HG03521 (cell line): Measurements from ENCODE around the gene COMMD2.

ENCODE experiments used
- ATAC-seq: cut with Tn5 transposase; IDR thresholded peaks from one replicate; pipeline ENCODE4 v1.9.1; 2021; ENCODE audit warnings: mild to moderate bottlenecking, moderate library complexity; ENCODE audit not compliant: unreplicated experiment

The COMMD2 gene

DNA sequence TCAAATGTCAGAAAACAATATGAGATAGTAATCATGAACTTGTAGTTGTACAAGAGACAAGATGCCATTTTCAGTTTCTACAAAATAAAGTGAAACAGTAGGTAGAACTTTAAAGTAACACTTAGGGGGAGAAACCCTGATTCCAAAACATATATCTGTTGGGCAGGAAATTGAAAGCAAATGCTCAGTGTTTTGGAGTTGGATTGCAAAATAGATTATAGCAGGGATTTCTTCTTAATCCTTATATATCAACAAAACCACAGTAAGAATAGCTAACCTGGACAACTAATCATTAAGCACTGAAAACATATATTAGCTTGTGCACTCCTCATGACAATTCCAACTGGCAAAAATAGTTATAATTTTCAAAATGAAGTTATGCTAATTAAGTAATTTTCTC lies 46.9 kb downstream of the COMMD2 start:
- ATAC-seq = no peak

- ATAC-seq = no peak
Observed at GRCh38 chr3:149703466-149703865, 48.8 kb downstream of the COMMD2 start.

DNA sequence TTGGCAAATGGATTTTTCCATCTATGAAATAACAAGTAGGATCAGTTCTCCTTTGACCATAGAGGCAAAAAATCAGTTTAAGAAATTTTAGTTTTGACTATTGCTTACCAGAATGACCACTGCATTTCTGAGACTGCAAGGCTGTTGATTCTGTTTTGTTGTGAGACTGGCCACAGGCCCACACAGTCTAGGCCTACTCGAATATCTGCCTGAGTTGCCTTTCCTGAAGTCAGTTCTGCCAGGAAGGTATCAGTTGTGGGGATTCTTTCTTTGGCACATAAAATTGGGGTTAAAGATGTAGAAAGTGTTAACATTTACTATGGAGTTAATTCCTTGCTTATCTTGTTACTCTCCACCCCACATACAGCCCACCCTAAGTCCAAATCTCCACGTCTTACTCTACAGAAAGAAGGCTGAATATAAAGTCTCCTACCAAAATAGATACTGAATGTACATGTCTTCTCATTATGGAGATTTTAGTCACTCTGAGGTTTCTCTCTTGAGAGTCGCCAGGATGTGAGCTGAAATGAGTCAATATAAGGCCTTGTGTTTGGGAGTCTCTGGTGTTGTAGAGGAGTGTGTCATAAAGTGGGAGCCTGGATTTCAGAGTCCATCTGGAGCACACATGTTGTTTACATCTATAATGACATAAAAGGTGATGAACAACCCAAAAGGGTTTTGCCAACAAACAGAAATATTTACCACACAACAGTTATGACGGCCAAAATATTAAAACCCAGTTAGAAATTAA lies 49.4 kb downstream of the COMMD2 start:
- ATAC-seq = no peak

DNA sequence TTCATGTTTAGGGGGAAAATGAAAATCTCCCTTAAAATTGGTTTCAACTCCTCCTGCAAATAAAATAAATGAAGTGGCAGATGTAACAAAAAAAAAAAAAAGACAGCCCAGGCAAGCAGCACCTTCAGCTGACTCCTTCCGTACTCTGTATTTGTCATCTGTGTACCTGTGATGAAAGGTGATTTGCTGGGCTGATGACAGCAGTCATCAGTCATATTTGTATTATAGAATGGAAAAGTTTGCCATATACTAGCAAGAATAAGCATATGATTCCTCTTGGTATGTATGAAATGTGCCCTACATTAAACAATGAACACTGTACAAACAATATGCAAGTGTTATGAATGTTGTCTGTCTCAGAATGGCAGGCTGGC lies 50.3 kb downstream of the COMMD2 start:
- ATAC-seq = no peak

GRCh38 chr3:149701206-149701976 lies 50.9 kb downstream of the COMMD2 start:
- no peak for ATAC-seq
